ENCODE results near the gene YPEL3.

YPEL3 gene

GRCh38 chr16:30084816-30085159 lies 11.2 kb downstream of the YPEL3 start:
- TF ChIP-seq, protein P1, sequence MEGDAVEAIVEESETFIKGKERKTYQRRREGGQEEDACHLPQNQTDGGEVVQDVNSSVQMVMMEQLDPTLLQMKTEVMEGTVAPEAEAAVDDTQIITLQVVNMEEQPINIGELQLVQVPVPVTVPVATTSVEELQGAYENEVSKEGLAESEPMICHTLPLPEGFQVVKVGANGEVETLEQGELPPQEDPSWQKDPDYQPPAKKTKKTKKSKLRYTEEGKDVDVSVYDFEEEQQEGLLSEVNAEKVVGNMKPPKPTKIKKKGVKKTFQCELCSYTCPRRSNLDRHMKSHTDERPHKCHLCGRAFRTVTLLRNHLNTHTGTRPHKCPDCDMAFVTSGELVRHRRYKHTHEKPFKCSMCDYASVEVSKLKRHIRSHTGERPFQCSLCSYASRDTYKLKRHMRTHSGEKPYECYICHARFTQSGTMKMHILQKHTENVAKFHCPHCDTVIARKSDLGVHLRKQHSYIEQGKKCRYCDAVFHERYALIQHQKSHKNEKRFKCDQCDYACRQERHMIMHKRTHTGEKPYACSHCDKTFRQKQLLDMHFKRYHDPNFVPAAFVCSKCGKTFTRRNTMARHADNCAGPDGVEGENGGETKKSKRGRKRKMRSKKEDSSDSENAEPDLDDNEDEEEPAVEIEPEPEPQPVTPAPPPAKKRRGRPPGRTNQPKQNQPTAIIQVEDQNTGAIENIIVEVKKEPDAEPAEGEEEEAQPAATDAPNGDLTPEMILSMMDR (IDR thresholded peaks at IDR 0.05; ENCODE audit: insufficient read depth, missing control alignments): no peak
- no peak for DNase-seq (ENCODE audit: insufficient read length, low spot score)
- no peak for FAIRE-seq

DNA sequence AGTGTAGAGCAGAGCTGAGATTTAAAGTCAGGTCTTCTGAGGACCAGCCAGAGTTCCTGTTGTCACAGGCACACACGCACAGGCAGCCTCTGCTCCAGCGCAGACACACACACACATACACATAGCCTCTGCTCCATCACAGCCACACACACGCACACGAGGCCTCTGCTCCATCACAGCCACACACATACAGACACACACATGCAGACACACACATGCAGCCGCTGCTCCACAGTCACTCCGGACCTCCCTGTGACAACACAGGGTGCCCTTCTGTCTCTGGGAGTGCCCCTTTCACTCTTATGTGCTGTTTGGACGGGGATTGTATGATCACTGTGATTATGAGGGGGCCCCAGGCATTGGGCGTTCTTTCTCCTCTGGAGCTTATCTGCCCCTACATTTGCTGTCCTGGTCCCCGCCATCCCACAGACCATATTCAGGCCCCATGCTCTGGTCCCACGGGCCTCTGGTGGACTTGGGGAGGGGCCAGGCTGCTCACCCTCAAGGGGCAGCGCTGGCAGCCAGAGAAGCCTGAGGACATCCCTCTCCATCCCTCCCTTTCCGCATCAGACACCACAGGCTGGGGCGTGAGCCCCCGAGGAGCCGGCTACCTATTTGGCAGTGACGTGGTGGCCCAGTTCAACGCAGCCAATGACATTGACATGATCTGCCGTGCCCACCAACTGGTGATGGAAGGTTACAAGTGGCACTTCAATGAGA lies 11.8 kb downstream of the YPEL3 start:
- DNase-seq (ENCODE audit: insufficient read length, low spot score) (no peak), FAIRE-seq (no peak)
- TF ChIP-seq, protein P1 (IDR thresholded peaks at IDR 0.05; ENCODE audit: insufficient read depth, missing control alignments): no peak

DNA sequence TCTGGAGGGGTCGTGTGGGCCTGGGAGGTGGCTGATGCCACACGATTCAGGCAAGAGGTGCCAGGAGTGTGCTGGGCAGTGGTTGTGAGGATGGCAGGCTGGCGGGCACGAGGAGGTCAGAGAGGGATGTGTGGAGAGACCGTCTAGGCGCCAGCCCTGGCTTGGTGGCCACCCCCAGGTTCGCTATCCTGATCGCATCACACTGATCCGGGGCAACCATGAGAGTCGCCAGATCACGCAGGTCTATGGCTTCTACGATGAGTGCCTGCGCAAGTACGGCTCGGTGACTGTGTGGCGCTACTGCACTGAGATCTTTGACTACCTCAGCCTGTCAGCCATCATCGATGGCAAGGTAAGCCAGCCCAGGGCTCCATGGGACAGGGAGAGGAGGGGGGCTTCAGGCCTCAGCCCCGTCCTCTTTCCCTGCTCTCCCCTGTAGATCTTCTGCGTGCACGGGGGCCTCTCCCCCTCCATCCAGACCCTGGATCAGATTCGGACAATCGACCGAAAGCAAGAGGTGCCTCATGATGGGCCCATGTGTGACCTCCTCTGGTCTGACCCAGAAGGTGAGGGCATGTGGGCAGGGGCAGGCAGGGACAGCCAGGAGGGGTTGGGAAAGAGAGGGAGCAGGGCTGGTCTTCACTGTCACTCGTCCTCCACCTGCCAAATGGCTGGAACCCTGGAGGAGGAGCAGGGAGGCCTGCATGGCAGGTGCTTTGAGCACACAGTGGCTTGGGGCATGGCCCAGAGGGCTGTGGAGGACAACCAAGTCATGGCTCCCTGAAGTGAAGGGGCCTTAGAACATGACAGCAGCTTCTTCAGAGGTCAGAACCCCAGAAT lies 12.6 kb downstream of the YPEL3 start:
- DNase-seq (ENCODE audit: insufficient read length, low spot score) (no peak), FAIRE-seq (no peak)
- TF ChIP-seq, protein P1 (IDR thresholded peaks at IDR 0.05; ENCODE audit: insufficient read depth, missing control alignments): no peak

GRCh38 chr16:30082545-30083090 lies 13.4 kb downstream of the YPEL3 start:
- FAIRE-seq (no peak), DNase-seq (ENCODE audit: insufficient read length, low spot score) (no peak)
- TF ChIP-seq, protein P1 (IDR thresholded peaks at IDR 0.05; ENCODE audit: insufficient read depth, missing control alignments): no peak

GRCh38 chr16:30079480-30079879 lies 16.5 kb downstream of the YPEL3 start:
- no peak for FAIRE-seq
- DNase-seq (ENCODE audit: insufficient read length, low spot score): no peak

GRCh38 chr16:30078744-30079143 lies 17.3 kb downstream of the YPEL3 start:
- no peak for DNase-seq (ENCODE audit: insufficient read length, low spot score)
- no peak for FAIRE-seq
- TF ChIP-seq, protein P1 (IDR thresholded peaks at IDR 0.05; ENCODE audit: insufficient read depth, missing control alignments): no peak

More at GRCh38 chr16:30079480-30079879, 16.5 kb downstream of the YPEL3 start:
- TF ChIP-seq, protein P1 (IDR thresholded peaks at IDR 0.05; ENCODE audit: insufficient read depth, missing control alignments): no peak
